Activated CD8-positive, alpha-beta memory T cell treated with anti-CD3 and anti-CD28 coated beads for 48 hours (primary cell): ENCODE measurements around the gene PSMA4.
"Not testable (repeated sequence)": the region's sequence is repeated elsewhere in the genome, so short reads cannot be mapped to it uniquely, and the experiment has no call there.

Experiments
- DNase-seq, 3 experiments: peaks; one replicate each; pipeline ENCODE4 v3.0.0-alpha.2; 2020; ENCODE audit warnings: low read depth in 2 of 3, low spot score in 2 of 3

PSMA4 gene

GRCh38 chr15:78550815-78551214 lies 10.6 kb downstream of the PSMA4 start:
- no peak for DNase-seq

GRCh38 chr15:78551902-78552301 lies 11.7 kb downstream of the PSMA4 start:
- DNase-seq, result no peak

- no peak for DNase-seq
Observed at GRCh38 chr15:78552597-78552996, 12.4 kb downstream of the PSMA4 start.

GRCh38 chr15:78560201-78560600 lies 20.0 kb downstream of the PSMA4 start:
- DNase-seq, result not testable (repeated sequence)

- DNase-seq, result no peak
Observed at GRCh38 chr15:78561490-78561889, 21.2 kb downstream of the PSMA4 start.

- no peak for DNase-seq
Observed at GRCh38 chr15:78563092-78563491, 22.8 kb downstream of the PSMA4 start.

GRCh38 chr15:78564743-78565096 lies 24.5 kb downstream of the PSMA4 start:
- no peak for DNase-seq

GRCh38 chr15:78565097-78565950 lies 25.1 kb downstream of the PSMA4 start, which contains the start of gene CHRNA5:
Gene CHRNA5 (plus strand): TSS chr15:78565520. CDS start chr15:78565720, 200 bp downstream.
- DNase-seq, result peak; percentile 55 to 70 (median 65)

GRCh38 chr15:78565951-78566774 lies 25.9 kb downstream of the PSMA4 start:
- DNase-seq, result no peak

GRCh38 chr15:78567531-78567930 lies 27.3 kb downstream of the PSMA4 start:
- no peak for DNase-seq

- no peak for DNase-seq
Observed at GRCh38 chr15:78570710-78571109, 30.5 kb downstream of the PSMA4 start.

- DNase-seq, result no peak
Observed at GRCh38 chr15:78571382-78571781, 31.1 kb downstream of the PSMA4 start.

- DNase-seq, result no peak
Observed at GRCh38 chr15:78573416-78573815, 33.2 kb downstream of the PSMA4 start.

- DNase-seq, result no peak
Observed at GRCh38 chr15:78574944-78575343, 34.7 kb downstream of the PSMA4 start.

- DNase-seq, result no peak
Observed at GRCh38 chr15:78597583-78597982, 57.3 kb downstream of the PSMA4 start.

GRCh38 chr15:78598348-78598747 lies 58.1 kb downstream of the PSMA4 start:
- no peak for DNase-seq

GRCh38 chr15:78599189-78599588 lies 58.9 kb downstream of the PSMA4 start:
- no peak for DNase-seq
